Prostate gland (tissue), 2 donors: Measurements from ENCODE around the gene C1S. TPM values are rescaled to one million over a fixed set of nuclear protein-coding genes. Genes with fewer than 3 reads are reported as not detected.

Source experiments
- DNase-seq: peaks from one replicate; pipeline ENCODE4 v3.0.0-alpha.2; 2019; ENCODE audit warnings: low spot score
- H3K27ac ChIP-seq, 2 donors: fragments of 200-600 bp; sonication (generic); 2 replicates each; pipeline ENCODE4 v1.5.1; 2017 to 2019
- H3K27me3 ChIP-seq: fragments of 200-600 bp; sonication (generic); replicated peaks from 2 replicates; pipeline ENCODE4 v1.5.1; 2019; ENCODE audit not compliant: insufficient read depth
- H3K36me3 ChIP-seq, 2 donors: fragments of 200-600 bp; sonication (generic); 1 replicate in 1 of 2; 2 replicates in 1 of 2; pipeline versions ENCODE4 v1.5.1 to v1.8.1; 2017 to 2019
- H3K4me1 ChIP-seq: fragments of 200-600 bp; sonication (generic); replicated peaks from 2 replicates; pipeline ENCODE4 v1.5.1; 2019
- H3K4me3 ChIP-seq, 2 donors: fragments of 200-600 bp; sonication (generic); 2 replicates each; pipeline ENCODE4 v1.5.1; 2017 to 2019
- H3K9me3 ChIP-seq: fragments of 200-600 bp; sonication (generic); 2 replicates; pipeline ENCODE4 v1.5.1; 2017
- POLR2A ChIP-seq: fragments of 450-650 bp; IDR thresholded peaks from one replicate; pipeline ENCODE4 v1.6.1; 2016; ENCODE audit warnings: antibody characterized with exemption, mild to moderate bottlenecking
- POLR2AphosphoS5 ChIP-seq: sonication (generic); formaldehyde crosslinking; IDR thresholded peaks from one replicate; pipeline ENCODE4 v1.6.1; 2017; ENCODE audit warnings: antibody characterized with exemption
- WGBS: methylation state at CpG from one replicate; pipeline ENCODE4 v1.1.5; 2018; 5-methylcytosine and 5-hydroxymethylcytosine counted together
- intact Hi-C: fragments of 100-400 bp; cut with DNase I; formaldehyde crosslinking; loops from one replicate; pipeline ENCODE4 v1.14.2; 2022
- total RNA-seq, 2 donors: library from RNA; depleted of rRNA; stranded (reverse); fragments of >200 nt; gene quantifications; one replicate each; pipeline ENCODE4 v1.1.0, GENCODE V29; 2016
- TF ChIP-seq, protein P1 (sequence below), 4 experiments: fragments of 200-600 bp in 2 of 4; fragments of 450-650 bp in 2 of 4; sonication (generic) in 2 of 4; IDR thresholded peaks; 1 replicate in 3 of 4; 2 replicates in 1 of 4; pipeline ENCODE4 v1.5.1; 2016 to 2019; ENCODE audit warnings: antibody characterized with exemption in 4 of 4, mild to moderate bottlenecking in 2 of 4, moderate library complexity in 2 of 4

Gene C1S
- total RNA-seq, 2 donors from 2014 or later = 52.7 to 176 TPM

DNA sequence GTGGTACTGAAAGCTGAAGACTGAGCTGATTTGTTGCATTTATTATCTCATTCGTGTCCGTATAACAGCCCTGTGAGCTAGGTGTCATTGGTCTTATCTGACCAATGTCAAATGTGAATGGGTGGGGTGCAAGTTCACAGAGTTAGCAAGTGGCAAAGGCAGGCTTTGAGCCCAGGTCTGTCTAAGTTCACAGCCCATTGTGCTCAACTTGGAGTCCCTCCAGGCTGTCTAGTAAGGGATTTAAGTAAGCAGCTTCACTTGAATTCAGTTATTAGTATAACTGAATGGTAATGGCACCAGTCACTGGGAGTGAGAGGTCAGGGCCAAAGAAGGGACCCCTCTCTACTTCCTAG lies 8.5 kb downstream of the C1S start:
- H3K27ac ChIP-seq = peak overlapping the region in 1 of 2 donors; percentile 12
- TF ChIP-seq, protein P1, sequence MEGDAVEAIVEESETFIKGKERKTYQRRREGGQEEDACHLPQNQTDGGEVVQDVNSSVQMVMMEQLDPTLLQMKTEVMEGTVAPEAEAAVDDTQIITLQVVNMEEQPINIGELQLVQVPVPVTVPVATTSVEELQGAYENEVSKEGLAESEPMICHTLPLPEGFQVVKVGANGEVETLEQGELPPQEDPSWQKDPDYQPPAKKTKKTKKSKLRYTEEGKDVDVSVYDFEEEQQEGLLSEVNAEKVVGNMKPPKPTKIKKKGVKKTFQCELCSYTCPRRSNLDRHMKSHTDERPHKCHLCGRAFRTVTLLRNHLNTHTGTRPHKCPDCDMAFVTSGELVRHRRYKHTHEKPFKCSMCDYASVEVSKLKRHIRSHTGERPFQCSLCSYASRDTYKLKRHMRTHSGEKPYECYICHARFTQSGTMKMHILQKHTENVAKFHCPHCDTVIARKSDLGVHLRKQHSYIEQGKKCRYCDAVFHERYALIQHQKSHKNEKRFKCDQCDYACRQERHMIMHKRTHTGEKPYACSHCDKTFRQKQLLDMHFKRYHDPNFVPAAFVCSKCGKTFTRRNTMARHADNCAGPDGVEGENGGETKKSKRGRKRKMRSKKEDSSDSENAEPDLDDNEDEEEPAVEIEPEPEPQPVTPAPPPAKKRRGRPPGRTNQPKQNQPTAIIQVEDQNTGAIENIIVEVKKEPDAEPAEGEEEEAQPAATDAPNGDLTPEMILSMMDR (IDR thresholded peaks at IDR 0.05) = no peak
- no peak for TF ChIP-seq POLR2A
- TF ChIP-seq POLR2AphosphoS5 = no peak
- no peaks in the 10 kb centered on the region for H3K4me1 ChIP-seq
- H3K27me3 ChIP-seq = no peaks in the 10 kb centered on the region
- H3K9me3 ChIP-seq = no peaks in the 10 kb centered on the region
- no peak for DNase-seq
- intact Hi-C loops = no loop called here
- H3K4me3 ChIP-seq = no peak overlapping the region
- no peaks in the 10 kb centered on the region for H3K36me3 ChIP-seq
- 30% methylated on average over 2 of the region's 2 CpGs for WGBS

DNA sequence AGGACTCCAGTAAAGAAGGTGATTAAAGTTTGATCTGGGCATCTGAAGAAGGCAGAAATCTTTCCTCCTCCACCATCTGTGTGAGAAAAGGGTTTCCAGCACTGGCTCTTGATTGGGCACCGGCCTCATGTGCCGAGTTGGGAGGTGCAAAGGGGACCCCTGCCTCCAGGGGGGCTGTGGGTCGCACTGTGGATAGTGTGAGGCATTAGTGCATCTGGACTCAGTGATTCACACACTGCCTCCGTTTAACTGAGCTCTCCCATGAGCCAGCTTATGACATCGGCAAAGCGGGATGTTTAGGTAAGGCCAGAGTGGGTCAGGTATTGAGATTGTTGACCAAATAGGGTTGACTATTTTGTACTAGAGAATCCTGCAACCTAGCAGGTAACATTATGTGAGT lies 8.9 kb downstream of the C1S start:
- Histone ChIP-seq H3K9me3 (no peaks in the 10 kb centered on the region), H3K4me3 (no peak overlapping the region), H3K27me3 (no peaks in the 10 kb centered on the region), H3K4me1 (no peaks in the 10 kb centered on the region), H3K27ac (no peak overlapping the region), H3K36me3 (no peaks in the 10 kb centered on the region)
- no peak for DNase-seq
- intact Hi-C loops = no loop called here
- no peak for TF ChIP-seq POLR2AphosphoS5
- no peak for TF ChIP-seq POLR2A
- TF ChIP-seq, protein P1 (IDR thresholded peaks at IDR 0.05) = no peak
- WGBS = 94% methylated on average over 6 of the region's 6 CpGs

DNA sequence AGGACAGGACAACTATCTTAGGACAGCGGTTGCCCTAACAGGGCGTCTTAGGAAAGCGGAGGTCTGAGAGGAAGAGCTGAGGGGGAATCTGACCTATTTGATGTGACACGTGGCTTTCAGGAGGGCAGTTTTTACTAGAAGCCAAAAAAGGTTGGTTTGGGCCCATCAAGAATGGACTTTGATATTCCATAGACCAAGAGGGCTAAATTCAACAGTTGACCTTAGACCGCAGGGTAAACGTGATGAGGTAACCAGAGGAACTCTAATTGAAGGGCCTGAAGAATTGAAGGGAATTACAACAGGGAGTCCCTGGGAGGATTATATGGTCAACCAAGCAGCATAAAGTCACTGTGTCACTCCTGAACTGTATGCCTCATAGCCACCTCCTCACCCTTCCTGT lies 11.5 kb downstream of the C1S start:
- intact Hi-C loops = no loop called here
- no peaks in the 10 kb centered on the region for H3K36me3 ChIP-seq
- 85% methylated on average over 6 of the region's 6 CpGs for WGBS
- no peaks in the 10 kb centered on the region for H3K9me3 ChIP-seq
- TF ChIP-seq POLR2A (no peak), POLR2AphosphoS5 (no peak)
- TF ChIP-seq, protein P1 (IDR thresholded peaks at IDR 0.05) = no peak
- no peak overlapping the region for H3K4me3 ChIP-seq
- no peak overlapping the region for H3K27ac ChIP-seq
- no peak for DNase-seq
- no peaks in the 10 kb centered on the region for H3K4me1 ChIP-seq
- H3K27me3 ChIP-seq = no peaks in the 10 kb centered on the region

DNA sequence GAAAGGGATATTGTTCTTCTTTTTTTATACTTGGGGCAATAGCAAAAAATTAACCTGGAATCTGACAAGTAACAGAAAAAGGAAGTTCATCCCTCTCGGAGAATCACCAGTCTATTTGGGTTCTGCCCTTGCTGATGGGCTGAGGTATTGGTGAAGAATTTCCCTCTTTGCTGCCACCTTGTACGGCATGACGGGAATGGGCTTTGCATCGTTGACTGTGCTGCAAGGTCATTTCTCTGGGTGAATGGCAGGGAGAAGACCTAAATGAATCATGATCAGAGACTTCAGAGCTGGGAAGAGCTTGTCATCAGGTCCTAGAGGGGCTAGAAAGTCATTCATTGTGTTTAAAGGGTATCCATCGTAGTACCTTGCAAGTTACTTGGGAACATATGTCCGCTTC lies 12.0 kb downstream of the C1S start:
- intact Hi-C loops = no loop called here
- TF ChIP-seq POLR2AphosphoS5 = no peak
- no peak for TF ChIP-seq POLR2A
- TF ChIP-seq, protein P1 (IDR thresholded peaks at IDR 0.05) = no peak
- no peaks in the 10 kb centered on the region for H3K27me3 ChIP-seq
- WGBS = 91% methylated on average over 6 of the region's 6 CpGs
- DNase-seq = no peak
- no peak overlapping the region for H3K27ac ChIP-seq
- H3K9me3 ChIP-seq = no peaks in the 10 kb centered on the region
- H3K4me1 ChIP-seq = no peaks in the 10 kb centered on the region
- H3K36me3 ChIP-seq = no peaks in the 10 kb centered on the region
- H3K4me3 ChIP-seq = no peak overlapping the region

DNA sequence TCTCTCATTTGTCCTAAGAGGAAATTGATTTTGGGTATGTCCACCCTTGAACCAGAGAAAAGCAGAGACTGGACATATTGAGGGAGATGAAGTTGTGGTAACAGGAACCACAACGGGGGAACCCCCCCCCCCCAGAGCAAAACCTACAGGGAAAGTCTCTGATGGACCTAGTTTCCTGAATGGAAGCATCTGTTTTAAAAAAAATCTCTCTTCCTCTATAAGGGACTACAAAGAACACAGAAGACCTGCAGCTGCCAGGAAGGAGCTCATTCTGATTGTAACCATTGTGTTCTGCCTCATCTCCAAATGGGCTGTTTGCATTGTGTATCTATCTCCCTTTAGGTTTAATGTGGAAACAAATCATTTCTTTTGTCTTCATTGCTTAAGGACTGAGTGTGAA lies 13.4 kb downstream of the C1S start:
- TF ChIP-seq POLR2AphosphoS5 (no peak), POLR2A (no peak)
- TF ChIP-seq, protein P1 (IDR thresholded peaks at IDR 0.05) = no peak
- Histone ChIP-seq H3K4me3 (no peak overlapping the region), H3K27me3 (no peaks in the 10 kb centered on the region), H3K36me3 (no peaks in the 10 kb centered on the region), H3K9me3 (no peaks in the 10 kb centered on the region), H3K4me1 (no peaks in the 10 kb centered on the region), H3K27ac (no peak overlapping the region)
- intact Hi-C loops = no loop called here
- no peak for DNase-seq
- WGBS = 59% methylated on average over 1 of the region's 1 CpG
